ENCODE results near the gene RNF19B.

RNF19B gene

DNA sequence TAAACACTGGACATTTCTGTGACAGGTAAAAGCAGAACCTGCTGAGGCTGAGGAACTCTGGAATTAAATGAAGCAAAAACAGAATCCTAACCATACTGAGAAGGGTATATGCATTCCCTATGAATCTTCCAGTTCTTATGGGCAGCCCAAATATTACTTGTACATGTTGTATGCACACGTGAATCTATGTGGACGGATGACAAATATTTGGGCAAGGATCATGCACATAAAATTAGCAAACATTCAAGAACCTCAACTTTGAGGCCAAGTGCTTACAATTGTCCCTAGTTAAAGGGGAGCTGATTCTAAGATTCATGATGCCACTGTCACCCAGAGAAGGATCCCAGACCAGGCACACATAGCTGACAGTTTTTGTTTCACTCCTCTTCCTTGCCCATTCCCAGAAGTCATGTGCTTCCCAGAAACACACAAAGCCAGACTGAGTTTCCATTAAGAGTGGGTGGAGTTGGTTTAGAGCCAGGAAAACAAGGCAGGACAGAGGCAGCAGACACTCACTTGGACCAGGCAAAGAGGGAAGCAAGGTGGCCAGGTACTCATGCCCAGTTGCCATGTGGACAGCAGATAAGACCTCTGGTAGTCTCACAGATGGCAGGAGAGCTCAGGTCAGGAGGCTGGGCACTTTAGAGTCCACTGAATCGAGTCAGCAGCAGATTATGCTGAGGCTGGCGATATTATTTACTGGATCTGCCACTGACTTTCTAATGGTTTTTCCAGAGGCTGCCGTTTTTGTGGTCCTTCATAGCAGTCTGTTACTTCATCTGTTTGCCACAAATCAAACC lies 46.5 kb upstream of the RNF19B start:
- peak overlapping the region; percentile 18 for H3K9ac ChIP-seq (ENCODE audit: low read depth, low read length, poor library complexity)
- no peak overlapping the region for H2AK5ac ChIP-seq (ENCODE audit: low read depth, low read length)
- no peak overlapping the region for H2BK120ac ChIP-seq (ENCODE audit: low read depth, low read length)
- H3K4ac ChIP-seq (ENCODE audit: low read length) = no peak overlapping the region
- no peaks in the 10 kb centered on the region for H3K9me3 ChIP-seq (replicated peaks in 1 of 2; ENCODE audit: control insufficient read depth in 2 of 2, insufficient read depth in 1 of 2, low read depth in 1 of 2, low read length in 2 of 2)
- peaks cover 20 to 78% of the 10 kb centered on the region in 2 donors for H3K36me3 ChIP-seq (replicated peaks in 1 of 2; ENCODE audit: control insufficient read depth in 2 of 2, insufficient read depth in 2 of 2, low read length in 2 of 2)
- H2BK12ac ChIP-seq (ENCODE audit: low read length) = no peak overlapping the region
- WGBS, 2 donors (ENCODE audit: extremely low coverage in 2 of 2, insufficient read length in 2 of 2, insufficient replicate concordance in 1 of 2) = no CpG with 5 or more reads among the region's 5 CpGs
- no peak overlapping the region for H4K8ac ChIP-seq (ENCODE audit: low read depth, low read length)
- no peak overlapping the region for H4K91ac ChIP-seq (ENCODE audit: low read depth, low read length, poor library complexity)
- H3K27ac ChIP-seq (replicated peaks; ENCODE audit: low read length) = no peak overlapping the region
- H2AFZ ChIP-seq (ENCODE audit: low read length) = no peak overlapping the region
- peaks cover 7 to 11% of the 10 kb centered on the region in 2 donors for H3K4me1 ChIP-seq (ENCODE audit: control insufficient read depth in 2 of 2, insufficient read depth in 1 of 2, low read depth in 1 of 2, low read length in 2 of 2)
- peak overlapping the region; percentile 62 for H3K23ac ChIP-seq (ENCODE audit: low read depth, low read length, poor library complexity)
- no peaks in the 10 kb centered on the region for H3K27me3 ChIP-seq (ENCODE audit: control insufficient read depth in 3 of 3, insufficient read depth in 3 of 3, low read depth in 1 of 3, low read length in 3 of 3)
- H3K4me2 ChIP-seq (ENCODE audit: insufficient read depth, low read length, poor library complexity, severe bottlenecking) = no peak overlapping the region
- no peaks in the 10 kb centered on the region for H3K79me1 ChIP-seq (ENCODE audit: low read depth, low read length)
- DNase-seq (ENCODE audit: low spot score) = no peak
- H3K18ac ChIP-seq (ENCODE audit: low read length) = no peak overlapping the region
- H3K4me3 ChIP-seq (ENCODE audit: low read length in 2 of 2) = no peak overlapping the region
- H3K14ac ChIP-seq (ENCODE audit: low read length) = no peak overlapping the region
- H2BK5ac ChIP-seq (ENCODE audit: low read length) = no peak overlapping the region
- no peak overlapping the region for H2BK15ac ChIP-seq (ENCODE audit: low read length)

DNA sequence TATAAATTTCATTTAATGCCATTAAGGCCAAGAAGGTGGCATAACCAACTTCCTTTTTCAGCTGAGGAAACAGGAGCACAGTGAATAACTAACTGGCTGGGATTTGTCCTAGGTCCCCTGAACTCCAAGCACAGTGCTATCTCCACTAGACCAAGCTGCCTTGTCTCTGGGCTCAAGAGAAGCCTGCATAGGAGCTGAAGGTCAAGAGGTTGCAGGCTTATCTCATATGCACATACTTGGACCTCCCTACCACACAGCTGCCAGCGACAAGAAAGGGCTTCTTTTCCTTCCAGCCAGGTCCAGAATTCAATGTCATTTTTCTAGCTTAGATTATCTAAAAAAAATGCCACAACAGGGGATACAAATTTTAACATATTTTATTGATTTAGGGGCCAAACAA lies 45.0 kb upstream of the RNF19B start:
- Histone ChIP-seq H2BK12ac (ENCODE audit: low read length) (no peak overlapping the region), H2BK5ac (ENCODE audit: low read length) (no peak overlapping the region), H4K8ac (ENCODE audit: low read depth, low read length) (no peak overlapping the region), H3K79me1 (ENCODE audit: low read depth, low read length) (no peaks in the 10 kb centered on the region), H3K14ac (ENCODE audit: low read length) (no peak overlapping the region), H3K27ac (replicated peaks; ENCODE audit: low read length) (no peak overlapping the region), H3K4me2 (ENCODE audit: insufficient read depth, low read length, poor library complexity, severe bottlenecking) (no peak overlapping the region), H3K23ac (ENCODE audit: low read depth, low read length, poor library complexity) (no peak overlapping the region), H3K4me1 (ENCODE audit: control insufficient read depth in 2 of 2, insufficient read depth in 1 of 2, low read depth in 1 of 2, low read length in 2 of 2) (peaks cover 11 to 14% of the 10 kb centered on the region in 2 donors), H3K9ac (ENCODE audit: low read depth, low read length, poor library complexity) (no peak overlapping the region), H3K27me3 (ENCODE audit: control insufficient read depth in 3 of 3, insufficient read depth in 3 of 3, low read depth in 1 of 3, low read length in 3 of 3) (no peaks in the 10 kb centered on the region), H2BK15ac (ENCODE audit: low read length) (no peak overlapping the region), H2AK5ac (ENCODE audit: low read depth, low read length) (no peak overlapping the region), H3K9me3 (replicated peaks in 1 of 2; ENCODE audit: control insufficient read depth in 2 of 2, insufficient read depth in 1 of 2, low read depth in 1 of 2, low read length in 2 of 2) (no peaks in the 10 kb centered on the region), H2AFZ (ENCODE audit: low read length) (no peak overlapping the region), H3K18ac (ENCODE audit: low read length) (no peak overlapping the region), H2BK120ac (ENCODE audit: low read depth, low read length) (no peak overlapping the region), H3K4ac (ENCODE audit: low read length) (no peak overlapping the region), H4K91ac (ENCODE audit: low read depth, low read length, poor library complexity) (no peak overlapping the region), H3K4me3 (ENCODE audit: low read length in 2 of 2) (no peak overlapping the region), H3K36me3 (replicated peaks in 1 of 2; ENCODE audit: control insufficient read depth in 2 of 2, insufficient read depth in 2 of 2, low read length in 2 of 2) (peaks cover 20 to 69% of the 10 kb centered on the region in 2 donors)
- no CpG with 5 or more reads among the region's 1 CpG for WGBS, 2 donors (ENCODE audit: extremely low coverage in 2 of 2, insufficient read length in 2 of 2, insufficient replicate concordance in 1 of 2)
- DNase-seq (ENCODE audit: low spot score) = no peak

DNA sequence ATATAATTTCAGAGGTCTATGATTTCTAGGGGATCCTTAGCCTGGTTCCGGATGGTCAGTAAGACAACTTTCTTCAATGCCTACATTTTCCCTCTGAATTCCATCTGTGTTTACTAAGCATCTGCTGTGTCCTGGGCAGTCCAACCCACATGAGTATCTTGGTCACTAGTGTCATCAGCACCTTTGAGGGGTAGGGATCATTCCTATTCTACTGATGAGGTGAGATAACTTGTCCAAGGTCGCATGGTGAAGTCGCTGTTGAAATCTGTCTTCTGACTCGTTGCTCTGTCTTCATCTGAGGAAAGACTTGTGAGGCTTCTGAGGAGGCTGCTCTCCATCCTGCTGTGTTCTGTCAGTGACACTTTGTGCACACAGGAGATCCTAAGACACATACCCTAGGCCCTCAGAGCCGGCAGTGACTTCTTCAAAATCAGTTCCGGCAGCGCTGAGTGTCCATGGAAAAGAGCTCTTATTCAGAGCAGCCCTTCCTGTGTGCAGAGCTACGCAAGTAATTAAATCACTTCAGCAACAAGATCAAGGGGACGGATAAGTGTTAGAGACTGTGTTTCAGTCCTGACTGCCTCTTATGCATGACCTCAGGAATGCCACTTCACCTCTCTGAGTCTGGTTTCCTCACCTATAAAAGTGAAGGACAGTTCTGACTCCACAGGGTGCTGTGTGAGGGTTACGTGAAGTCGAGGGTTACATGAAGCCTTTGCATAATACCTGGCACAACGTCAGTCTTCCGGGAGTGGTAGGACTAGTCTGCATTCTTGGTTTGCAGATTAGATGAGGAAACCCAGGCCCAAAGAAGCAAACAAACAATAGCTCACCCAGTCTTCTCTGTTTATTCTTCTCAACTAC lies 43.7 kb upstream of the RNF19B start:
- Histone ChIP-seq H3K9ac (ENCODE audit: low read depth, low read length, poor library complexity) (no peak overlapping the region), H3K4me3 (ENCODE audit: low read length in 2 of 2) (no peak overlapping the region), H3K4ac (ENCODE audit: low read length) (no peak overlapping the region), H3K36me3 (replicated peaks in 1 of 2; ENCODE audit: control insufficient read depth in 2 of 2, insufficient read depth in 2 of 2, low read length in 2 of 2) (peaks cover 16 to 57% of the 10 kb centered on the region in 2 donors), H2AFZ (ENCODE audit: low read length) (no peak overlapping the region), H3K27ac (replicated peaks; ENCODE audit: low read length) (no peak overlapping the region), H4K91ac (ENCODE audit: low read depth, low read length, poor library complexity) (no peak overlapping the region), H3K4me1 (ENCODE audit: control insufficient read depth in 2 of 2, insufficient read depth in 1 of 2, low read depth in 1 of 2, low read length in 2 of 2) (peaks cover 11 to 14% of the 10 kb centered on the region in 2 donors), H3K27me3 (ENCODE audit: control insufficient read depth in 3 of 3, insufficient read depth in 3 of 3, low read depth in 1 of 3, low read length in 3 of 3) (no peaks in the 10 kb centered on the region), H3K9me3 (replicated peaks in 1 of 2; ENCODE audit: control insufficient read depth in 2 of 2, insufficient read depth in 1 of 2, low read depth in 1 of 2, low read length in 2 of 2) (no peaks in the 10 kb centered on the region), H3K23ac (ENCODE audit: low read depth, low read length, poor library complexity) (no peak overlapping the region), H2BK5ac (ENCODE audit: low read length) (no peak overlapping the region), H2BK120ac (ENCODE audit: low read depth, low read length) (no peak overlapping the region), H3K79me1 (ENCODE audit: low read depth, low read length) (no peaks in the 10 kb centered on the region), H2AK5ac (ENCODE audit: low read depth, low read length) (no peak overlapping the region), H3K18ac (ENCODE audit: low read length) (no peak overlapping the region), H2BK12ac (ENCODE audit: low read length) (no peak overlapping the region), H2BK15ac (ENCODE audit: low read length) (no peak overlapping the region), H3K4me2 (ENCODE audit: insufficient read depth, low read length, poor library complexity, severe bottlenecking) (no peak overlapping the region), H4K8ac (ENCODE audit: low read depth, low read length) (no peak overlapping the region), H3K14ac (ENCODE audit: low read length) (no peak overlapping the region)
- DNase-seq (ENCODE audit: low spot score) = no peak
- no CpG with 5 or more reads among the region's 13 CpGs for WGBS, 2 donors (ENCODE audit: extremely low coverage in 2 of 2, insufficient read length in 2 of 2, insufficient replicate concordance in 1 of 2)

Measured in neuronal stem cell (in vitro differentiated cells).